WTC11 (cell line): ENCODE data around the gene CABP2. TPM values are rescaled to one million over a fixed set of nuclear protein-coding genes. Genes with fewer than 3 reads are reported as not detected.

Experiments used
- AFF4 ChIP-seq: sonication (generic); formaldehyde crosslinking; IDR thresholded peaks from 2 replicates; pipeline ENCODE4 v1.8.1; 2023; ENCODE audit warnings: mild to moderate bottlenecking, missing genetic modification reagents, borderline replicate concordance
- ELF4 ChIP-seq: sonication (generic); formaldehyde crosslinking; IDR thresholded peaks from 2 replicates; pipeline ENCODE4 v1.8.1; 2022; ENCODE audit warnings: low read depth, mild to moderate bottlenecking, moderate library complexity, missing genetic modification reagents
- ESRRA ChIP-seq: sonication (generic); formaldehyde crosslinking; IDR thresholded peaks from 2 replicates; pipeline ENCODE4 v1.8.1; 2022; ENCODE audit warnings: mild to moderate bottlenecking, missing genetic modification reagents, borderline replicate concordance
- KAT7 ChIP-seq: sonication (generic); formaldehyde crosslinking; IDR thresholded peaks from 2 replicates; pipeline ENCODE4 v1.8.1; 2023; ENCODE audit warnings: missing genetic modification reagents, mild to moderate bottlenecking, borderline replicate concordance
- MYBL2 ChIP-seq: sonication (generic); formaldehyde crosslinking; IDR thresholded peaks from 2 replicates; pipeline ENCODE4 v1.8.1; 2023; ENCODE audit warnings: mild to moderate bottlenecking, moderate library complexity, missing genetic modification reagents
- NR2C2 ChIP-seq: sonication (generic); formaldehyde crosslinking; IDR thresholded peaks from 2 replicates; pipeline ENCODE4 v1.8.0; 2022; ENCODE audit warnings: mild to moderate bottlenecking, missing genetic modification reagents
- RELA ChIP-seq: sonication (generic); formaldehyde crosslinking; IDR thresholded peaks from 2 replicates; pipeline ENCODE4 v1.8.1; 2022; ENCODE audit warnings: missing genetic modification reagents, mild to moderate bottlenecking, borderline replicate concordance
- STAT6 ChIP-seq: sonication (generic); formaldehyde crosslinking; conservative IDR thresholded peaks from 2 replicates; pipeline ENCODE4 v1.8.1; 2023; ENCODE audit warnings: mild to moderate bottlenecking, low read depth, missing genetic modification reagents, moderate library complexity
- ZBTB21 ChIP-seq: sonication (generic); formaldehyde crosslinking; IDR thresholded peaks from 2 replicates; pipeline ENCODE4 v1.8.1; 2023; ENCODE audit warnings: mild to moderate bottlenecking, missing genetic modification reagents, borderline replicate concordance
- ZNF219 ChIP-seq: sonication (generic); formaldehyde crosslinking; IDR thresholded peaks from 2 replicates; pipeline ENCODE4 v1.8.0; 2023; ENCODE audit warnings: missing genetic modification reagents, mild to moderate bottlenecking, borderline replicate concordance
- ZNF232 ChIP-seq: sonication (generic); formaldehyde crosslinking; IDR thresholded peaks from 2 replicates; pipeline ENCODE4 v1.8.0; 2022; ENCODE audit warnings: mild to moderate bottlenecking, missing genetic modification reagents
- ZNF512 ChIP-seq: sonication (generic); formaldehyde crosslinking; IDR thresholded peaks from 2 replicates; pipeline ENCODE4 v1.8.1; 2022; ENCODE audit warnings: missing genetic modification reagents, borderline replicate concordance
- ZNF532 ChIP-seq: fragments of 250-450 bp; sonication (Bioruptor Pico); IDR thresholded peaks from 2 replicates; pipeline ENCODE4 v1.9.0; 2021; ENCODE audit warnings: mild to moderate bottlenecking, borderline replicate concordance
- total RNA-seq: library from RNA; stranded (reverse); gene quantifications from 3 replicates; pipeline ENCODE4 v1.2.3, GENCODE V29; 2021
- TF ChIP-seq, protein P1 (sequence below): sonication (generic); formaldehyde crosslinking; IDR thresholded peaks from 2 replicates; pipeline ENCODE4 v1.8.1; 2023; ENCODE audit warnings: mild to moderate bottlenecking, missing genetic modification reagents
- TF ChIP-seq, protein P2 (sequence below): sonication (generic); formaldehyde crosslinking; IDR thresholded peaks from 2 replicates; pipeline ENCODE4 v1.8.0; 2022; ENCODE audit warnings: mild to moderate bottlenecking, missing genetic modification reagents
- TF ChIP-seq, protein P3 (sequence below): sonication (generic); formaldehyde crosslinking; IDR thresholded peaks from 2 replicates; pipeline ENCODE4 v1.8.1; 2022; ENCODE audit warnings: mild to moderate bottlenecking, moderate library complexity, missing genetic modification reagents
- TF ChIP-seq, protein P4 (sequence below): sonication (generic); formaldehyde crosslinking; IDR thresholded peaks from 2 replicates; pipeline ENCODE4 v1.8.0; 2023; ENCODE audit warnings: mild to moderate bottlenecking, missing genetic modification reagents

Gene CABP2
- total RNA-seq, 1 experiment from 2014 or later, result not detected

DNA sequence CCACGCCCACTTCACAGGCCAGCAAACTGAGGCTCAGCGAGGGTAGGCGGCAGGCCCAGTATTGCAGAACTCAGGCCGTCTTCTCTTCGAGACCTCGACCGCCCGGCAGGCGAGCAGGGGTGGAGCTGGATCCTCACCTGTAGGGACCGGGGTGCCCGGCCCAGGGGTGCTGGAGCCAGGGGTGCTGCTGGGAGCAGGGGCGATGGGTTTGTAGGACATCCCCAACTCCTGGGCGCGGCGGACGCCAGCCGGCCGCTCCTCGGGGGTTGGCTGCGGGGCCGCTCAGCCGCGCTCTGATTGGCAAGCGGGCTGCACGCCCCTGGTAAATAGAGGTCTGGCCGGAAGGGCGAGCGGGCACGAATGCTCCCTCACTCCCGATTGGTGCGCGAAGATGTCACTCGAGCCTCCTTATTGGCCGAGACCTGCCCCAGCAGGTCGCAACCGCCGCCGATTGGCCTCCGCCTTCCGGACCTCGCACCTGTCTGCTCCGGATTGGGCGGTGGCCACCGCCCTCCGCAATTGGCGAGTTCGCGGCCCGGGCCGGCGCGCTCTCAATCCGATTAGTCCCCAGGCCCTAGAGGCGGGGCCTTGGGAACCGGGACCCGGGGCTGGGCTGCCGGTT lies 15.3 kb downstream of the CABP2 start, which contains the start of gene CDK2AP2 (continued):
- TF ChIP-seq ZNF512 (CRISPR knock-in tag), result no peak
- TF ChIP-seq ZBTB21 (CRISPR knock-in tag), result no peak
- no peak for TF ChIP-seq ZNF232
- TF ChIP-seq, protein P1, sequence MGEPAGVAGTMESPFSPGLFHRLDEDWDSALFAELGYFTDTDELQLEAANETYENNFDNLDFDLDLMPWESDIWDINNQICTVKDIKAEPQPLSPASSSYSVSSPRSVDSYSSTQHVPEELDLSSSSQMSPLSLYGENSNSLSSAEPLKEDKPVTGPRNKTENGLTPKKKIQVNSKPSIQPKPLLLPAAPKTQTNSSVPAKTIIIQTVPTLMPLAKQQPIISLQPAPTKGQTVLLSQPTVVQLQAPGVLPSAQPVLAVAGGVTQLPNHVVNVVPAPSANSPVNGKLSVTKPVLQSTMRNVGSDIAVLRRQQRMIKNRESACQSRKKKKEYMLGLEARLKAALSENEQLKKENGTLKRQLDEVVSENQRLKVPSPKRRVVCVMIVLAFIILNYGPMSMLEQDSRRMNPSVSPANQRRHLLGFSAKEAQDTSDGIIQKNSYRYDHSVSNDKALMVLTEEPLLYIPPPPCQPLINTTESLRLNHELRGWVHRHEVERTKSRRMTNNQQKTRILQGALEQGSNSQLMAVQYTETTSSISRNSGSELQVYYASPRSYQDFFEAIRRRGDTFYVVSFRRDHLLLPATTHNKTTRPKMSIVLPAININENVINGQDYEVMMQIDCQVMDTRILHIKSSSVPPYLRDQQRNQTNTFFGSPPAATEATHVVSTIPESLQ (CRISPR knock-in tag), result no peak
- TF ChIP-seq STAT6, result no peak
- TF ChIP-seq NR2C2 (CRISPR knock-in tag), result no peak
- no peak for TF ChIP-seq AFF4 (CRISPR knock-in tag)
- no peak for TF ChIP-seq ELF4 (CRISPR knock-in tag)
- TF ChIP-seq, protein P2, sequence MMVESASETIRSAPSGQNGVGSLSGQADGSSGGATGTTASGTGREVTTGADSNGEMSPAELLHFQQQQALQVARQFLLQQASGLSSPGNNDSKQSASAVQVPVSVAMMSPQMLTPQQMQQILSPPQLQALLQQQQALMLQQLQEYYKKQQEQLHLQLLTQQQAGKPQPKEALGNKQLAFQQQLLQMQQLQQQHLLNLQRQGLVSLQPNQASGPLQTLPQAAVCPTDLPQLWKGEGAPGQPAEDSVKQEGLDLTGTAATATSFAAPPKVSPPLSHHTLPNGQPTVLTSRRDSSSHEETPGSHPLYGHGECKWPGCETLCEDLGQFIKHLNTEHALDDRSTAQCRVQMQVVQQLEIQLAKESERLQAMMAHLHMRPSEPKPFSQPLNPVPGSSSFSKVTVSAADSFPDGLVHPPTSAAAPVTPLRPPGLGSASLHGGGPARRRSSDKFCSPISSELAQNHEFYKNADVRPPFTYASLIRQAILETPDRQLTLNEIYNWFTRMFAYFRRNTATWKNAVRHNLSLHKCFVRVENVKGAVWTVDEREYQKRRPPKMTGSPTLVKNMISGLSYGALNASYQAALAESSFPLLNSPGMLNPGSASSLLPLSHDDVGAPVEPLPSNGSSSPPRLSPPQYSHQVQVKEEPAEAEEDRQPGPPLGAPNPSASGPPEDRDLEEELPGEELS (CRISPR knock-in tag), result no peak; the same call in none of the 2 replicates
- no peak for TF ChIP-seq ESRRA
- TF ChIP-seq ZNF532 (CRISPR knock-in tag), result no peak
- TF ChIP-seq RELA, result no peak
- TF ChIP-seq ZNF219 (CRISPR knock-in tag), result no peak
- no peak for TF ChIP-seq KAT7 (CRISPR knock-in tag)
- TF ChIP-seq, protein P3, sequence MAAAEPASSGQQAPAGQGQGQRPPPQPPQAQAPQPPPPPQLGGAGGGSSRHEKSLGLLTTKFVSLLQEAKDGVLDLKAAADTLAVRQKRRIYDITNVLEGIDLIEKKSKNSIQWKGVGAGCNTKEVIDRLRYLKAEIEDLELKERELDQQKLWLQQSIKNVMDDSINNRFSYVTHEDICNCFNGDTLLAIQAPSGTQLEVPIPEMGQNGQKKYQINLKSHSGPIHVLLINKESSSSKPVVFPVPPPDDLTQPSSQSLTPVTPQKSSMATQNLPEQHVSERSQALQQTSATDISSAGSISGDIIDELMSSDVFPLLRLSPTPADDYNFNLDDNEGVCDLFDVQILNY (CRISPR knock-in tag), result no peak
- 0 out of 2 replicates have a peak, but pooled peaks have one; percentile 51 for TF ChIP-seq MYBL2 (CRISPR knock-in tag)
- TF ChIP-seq, protein P4, sequence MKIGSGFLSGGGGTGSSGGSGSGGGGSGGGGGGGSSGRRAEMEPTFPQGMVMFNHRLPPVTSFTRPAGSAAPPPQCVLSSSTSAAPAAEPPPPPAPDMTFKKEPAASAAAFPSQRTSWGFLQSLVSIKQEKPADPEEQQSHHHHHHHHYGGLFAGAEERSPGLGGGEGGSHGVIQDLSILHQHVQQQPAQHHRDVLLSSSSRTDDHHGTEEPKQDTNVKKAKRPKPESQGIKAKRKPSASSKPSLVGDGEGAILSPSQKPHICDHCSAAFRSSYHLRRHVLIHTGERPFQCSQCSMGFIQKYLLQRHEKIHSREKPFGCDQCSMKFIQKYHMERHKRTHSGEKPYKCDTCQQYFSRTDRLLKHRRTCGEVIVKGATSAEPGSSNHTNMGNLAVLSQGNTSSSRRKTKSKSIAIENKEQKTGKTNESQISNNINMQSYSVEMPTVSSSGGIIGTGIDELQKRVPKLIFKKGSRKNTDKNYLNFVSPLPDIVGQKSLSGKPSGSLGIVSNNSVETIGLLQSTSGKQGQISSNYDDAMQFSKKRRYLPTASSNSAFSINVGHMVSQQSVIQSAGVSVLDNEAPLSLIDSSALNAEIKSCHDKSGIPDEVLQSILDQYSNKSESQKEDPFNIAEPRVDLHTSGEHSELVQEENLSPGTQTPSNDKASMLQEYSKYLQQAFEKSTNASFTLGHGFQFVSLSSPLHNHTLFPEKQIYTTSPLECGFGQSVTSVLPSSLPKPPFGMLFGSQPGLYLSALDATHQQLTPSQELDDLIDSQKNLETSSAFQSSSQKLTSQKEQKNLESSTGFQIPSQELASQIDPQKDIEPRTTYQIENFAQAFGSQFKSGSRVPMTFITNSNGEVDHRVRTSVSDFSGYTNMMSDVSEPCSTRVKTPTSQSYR, result no peak
